Measurements from ENCODE around the gene FUT7.

Gene FUT7

GRCh38 chr9:137031904-137032640 lies at the start of gene FUT7:
FUT7 (minus strand) TSS chr9:137032088; CDS start chr9:137031991, 97 bp downstream.
- no peak for DNase-seq (ENCODE audit: low read depth in 2 of 2)

- DNase-seq (ENCODE audit: low read depth in 2 of 2), result no peak
Observed at GRCh38 chr9:137080260-137081122, 48.6 kb upstream of the FUT7 start.

- DNase-seq (ENCODE audit: low read depth in 2 of 2), result no peak
Observed at GRCh38 chr9:137079401-137079787, 47.5 kb upstream of the FUT7 start.

- no peak for DNase-seq (ENCODE audit: low read depth in 2 of 2)
Observed at GRCh38 chr9:137078701-137079400, 47.0 kb upstream of the FUT7 start.

GRCh38 chr9:137077758-137078693 lies 46.1 kb upstream of the FUT7 start:
- DNase-seq (ENCODE audit: low read depth in 2 of 2), result no peak

GRCh38 chr9:137077010-137077747 lies 45.3 kb upstream of the FUT7 start, which contains the start of gene UAP1L1:
UAP1L1 (plus strand) TSS chr9:137077517; CDS start chr9:137077533, 16 bp downstream.
- DNase-seq (ENCODE audit: low read depth in 2 of 2), result no peak

- no peak for DNase-seq (ENCODE audit: low read depth in 2 of 2)
Observed at GRCh38 chr9:137076636-137077009, 44.7 kb upstream of the FUT7 start.

- DNase-seq (ENCODE audit: low read depth in 2 of 2), result no peak
Observed at GRCh38 chr9:137075275-137075775, 43.4 kb upstream of the FUT7 start.

- no peak for DNase-seq (ENCODE audit: low read depth in 2 of 2)
Observed at GRCh38 chr9:137074657-137075274, 42.9 kb upstream of the FUT7 start.

GRCh38 chr9:137073992-137074399 lies 42.1 kb upstream of the FUT7 start:
- DNase-seq (ENCODE audit: low read depth in 2 of 2), result no peak

- no peak for DNase-seq (ENCODE audit: low read depth in 2 of 2)
Observed at GRCh38 chr9:137071282-137071681, 39.4 kb upstream of the FUT7 start.

GRCh38 chr9:137070906-137071275 lies 39.0 kb upstream of the FUT7 start:
- DNase-seq (ENCODE audit: low read depth in 2 of 2), result no peak

GRCh38 chr9:137070201-137070905 lies 38.5 kb upstream of the FUT7 start, which contains the start of gene SAPCD2:
SAPCD2 (minus strand) TSS chr9:137070557; CDS start chr9:137070460, 97 bp downstream.
- peak; percentile 63 for DNase-seq (ENCODE audit: low read depth in 2 of 2)

GRCh38 chr9:137069508-137070091 lies 37.7 kb upstream of the FUT7 start:
- no peak for DNase-seq (ENCODE audit: low read depth in 2 of 2)

GRCh38 chr9:137068539-137069507 lies 36.9 kb upstream of the FUT7 start:
- DNase-seq (ENCODE audit: low read depth in 2 of 2), result no peak

GRCh38 chr9:137067860-137068538 lies 36.1 kb upstream of the FUT7 start:
- peak; percentile 65 to 78 for DNase-seq (ENCODE audit: low read depth in 2 of 2)

Measured in stimulated activated CD8-positive, alpha-beta memory T cell treated with anti-CD3 and anti-CD28 coated beads, Interleukin-7, amount 100 ng/mL, for 1 hour (primary cell).